Measurements from ENCODE around the gene ASCL2. TPM values are rescaled to one million over a fixed set of nuclear protein-coding genes. Genes with fewer than 3 reads are reported as not detected.

ASCL2 gene
- total RNA-seq, 2 donors from 2014 or later = 3.0 TPM; not detected in 1

- no peak overlapping the region for H3K4me3 ChIP-seq
- intact Hi-C loops (cut with DNase I) = no loop called here
- H3K9me3 ChIP-seq = peaks cover 0 to 4% (median 0%) of the 10 kb centered on the region in 3 donors
- H3K36me3 ChIP-seq (replicated peaks in 1 of 2; ENCODE audit: insufficient read depth in 1 of 2, low read depth in 2 of 2) = no peaks in the 10 kb centered on the region
- no peak overlapping the region for H3K27ac ChIP-seq
- ATAC-seq (no peak), DNase-seq (peak in 2 of 4 donors; percentile 5 to 9)
- TF ChIP-seq POLR2A (IDR thresholded peaks at IDR 0.05) (no peak), CTCF (IDR thresholded peaks at IDR 0.05) (no peak)
- H3K27me3 ChIP-seq = no peaks in the 10 kb centered on the region
- peaks cover 16% of the 10 kb centered on the region for H3K4me1 ChIP-seq
- 76 to 77% methylated on average over 8 to 27 of the region's 27 CpGs for WGBS, 2 donors
Observed at GRCh38 chr11:2293984-2294925, 23.9 kb upstream of the ASCL2 start.

GRCh38 chr11:2293531-2293971 is 23.2 kb upstream of the ASCL2 start:
- H3K36me3 ChIP-seq (replicated peaks in 1 of 2; ENCODE audit: insufficient read depth in 1 of 2, low read depth in 2 of 2) = no peaks in the 10 kb centered on the region
- ATAC-seq (no peak), DNase-seq (peak in 2 of 4 donors; percentile 1 to 8)
- intact Hi-C loops (cut with DNase I) = no loop called here
- no peaks in the 10 kb centered on the region for H3K27me3 ChIP-seq
- peaks cover 0 to 4% (median 0%) of the 10 kb centered on the region in 3 donors for H3K9me3 ChIP-seq
- 82 to 85% methylated on average over 19 to 20 of the region's 20 CpGs for WGBS, 2 donors
- peaks cover 23% of the 10 kb centered on the region for H3K4me1 ChIP-seq
- no peak for TF ChIP-seq POLR2A (IDR thresholded peaks at IDR 0.05)
- no peak for TF ChIP-seq CTCF (IDR thresholded peaks at IDR 0.05)
- no peak overlapping the region for H3K27ac ChIP-seq
- H3K4me3 ChIP-seq = no peak overlapping the region

GRCh38 chr11:2290351-2290841 is 20.0 kb upstream of the ASCL2 start:
- H3K27ac ChIP-seq = peak overlapping the region in 1 of 4 donors; percentile 13
- peak in 3 of 4 donors; percentile 19 to 38 (median 23) for DNase-seq
- 45 to 52% methylated on average over 6 to 8 of the region's 10 CpGs for WGBS, 2 donors
- H3K4me1 ChIP-seq = peaks cover 24% of the 10 kb centered on the region
- H3K4me3 ChIP-seq = no peak overlapping the region
- no peaks in the 10 kb centered on the region for H3K36me3 ChIP-seq (replicated peaks in 1 of 2; ENCODE audit: insufficient read depth in 1 of 2, low read depth in 2 of 2)
- no peaks in the 10 kb centered on the region for H3K27me3 ChIP-seq
- intact Hi-C loops (cut with DNase I) = no loop called here
- TF ChIP-seq POLR2A (IDR thresholded peaks at IDR 0.05) (no peak), CTCF (IDR thresholded peaks at IDR 0.05) (no peak)
- ATAC-seq = peak; percentile 76
- H3K9me3 ChIP-seq = peaks cover 0 to 4% (median 0%) of the 10 kb centered on the region in 3 donors

GRCh38 chr11:2289859-2290258 is 19.5 kb upstream of the ASCL2 start:
- WGBS, 2 donors = 79 to 82% methylated on average over 10 of the region's 10 CpGs
- H3K4me3 ChIP-seq = no peak overlapping the region
- H3K27me3 ChIP-seq = no peaks in the 10 kb centered on the region
- DNase-seq (peak in 2 of 4 donors; percentile 0 to 6), ATAC-seq (no peak)
- peak overlapping the region in 1 of 4 donors; percentile 13 for H3K27ac ChIP-seq
- H3K9me3 ChIP-seq = peaks cover 0 to 4% (median 0%) of the 10 kb centered on the region in 3 donors
- H3K36me3 ChIP-seq (replicated peaks in 1 of 2; ENCODE audit: insufficient read depth in 1 of 2, low read depth in 2 of 2) = no peaks in the 10 kb centered on the region
- intact Hi-C loops (cut with DNase I) = no loop called here
- TF ChIP-seq POLR2A (IDR thresholded peaks at IDR 0.05) = no peak
- TF ChIP-seq CTCF (IDR thresholded peaks at IDR 0.05) = no peak
- peaks cover 24% of the 10 kb centered on the region for H3K4me1 ChIP-seq
